WTC11 (cell line): Measurements from ENCODE around the gene INO80B.

Experiments
- AFF4 ChIP-seq: sonication (generic); formaldehyde crosslinking; IDR thresholded peaks from 2 replicates; pipeline ENCODE4 v1.8.1; 2023; ENCODE audit warnings: mild to moderate bottlenecking, missing genetic modification reagents, borderline replicate concordance
- ATF3 ChIP-seq: sonication (generic); formaldehyde crosslinking; conservative IDR thresholded peaks from 2 replicates; pipeline ENCODE4 v1.8.1; 2022; ENCODE audit warnings: mild to moderate bottlenecking, missing genetic modification reagents
- CREM ChIP-seq: sonication (generic); formaldehyde crosslinking; IDR thresholded peaks from 2 replicates; pipeline ENCODE4 v1.8.1; 2022; ENCODE audit warnings: mild to moderate bottlenecking, missing genetic modification reagents, moderate library complexity
- CTCF ChIP-seq: fragments of 200-600 bp; IDR thresholded peaks from 2 replicates; pipeline ENCODE4 v1.8.0; 2022; ENCODE audit warnings: antibody characterized with exemption
- E2F1 ChIP-seq: sonication (generic); formaldehyde crosslinking; IDR thresholded peaks from 2 replicates; pipeline ENCODE4 v1.8.0; 2022; ENCODE audit warnings: mild to moderate bottlenecking, missing genetic modification reagents
- ETV6 ChIP-seq: sonication (generic); formaldehyde crosslinking; IDR thresholded peaks from 2 replicates; pipeline ENCODE4 v1.8.1; 2022; ENCODE audit warnings: mild to moderate bottlenecking, missing genetic modification reagents
- JUN ChIP-seq: sonication (generic); formaldehyde crosslinking; IDR thresholded peaks from 2 replicates; pipeline ENCODE4 v1.8.0; 2023; ENCODE audit warnings: mild to moderate bottlenecking, missing genetic modification reagents
- MAX ChIP-seq: sonication (generic); formaldehyde crosslinking; IDR thresholded peaks from 2 replicates; pipeline ENCODE4 v1.8.0; 2022; ENCODE audit warnings: mild to moderate bottlenecking, missing genetic modification reagents
- NR2C2 ChIP-seq: sonication (generic); formaldehyde crosslinking; IDR thresholded peaks from 2 replicates; pipeline ENCODE4 v1.8.0; 2022; ENCODE audit warnings: mild to moderate bottlenecking, missing genetic modification reagents
- TEAD4 ChIP-seq: sonication (generic); formaldehyde crosslinking; IDR thresholded peaks from 2 replicates; pipeline ENCODE4 v1.8.0; 2022; ENCODE audit warnings: mild to moderate bottlenecking, missing genetic modification reagents
- ZBTB21 ChIP-seq: sonication (generic); formaldehyde crosslinking; IDR thresholded peaks from 2 replicates; pipeline ENCODE4 v1.8.1; 2023; ENCODE audit warnings: mild to moderate bottlenecking, missing genetic modification reagents, borderline replicate concordance
- ZMAT4 ChIP-seq: fragments of 250-450 bp; sonication (Bioruptor Pico); IDR thresholded peaks from 2 replicates; pipeline ENCODE4 v1.9.0; 2021; ENCODE audit warnings: mild to moderate bottlenecking

GRCh38 chr2:74450570-74451190 is 4.2 kb upstream of the INO80B start:
- no peak for TF ChIP-seq ZBTB21 (CRISPR knock-in tag)
- no peak for TF ChIP-seq CTCF
- TF ChIP-seq AFF4 (CRISPR knock-in tag), result no peak
- no peak for TF ChIP-seq JUN (CRISPR knock-in tag)
- no peak for TF ChIP-seq CREM (CRISPR knock-in tag)
- TF ChIP-seq ETV6 (CRISPR knock-in tag), result no peak
- TF ChIP-seq MAX (CRISPR knock-in tag), result no peak
- TF ChIP-seq NR2C2 (CRISPR knock-in tag), result no peak
- no peak for TF ChIP-seq TEAD4 (CRISPR knock-in tag)
- no peak for TF ChIP-seq E2F1 (CRISPR knock-in tag)
- TF ChIP-seq ZMAT4 (CRISPR knock-in tag), result no peak
- TF ChIP-seq ATF3 (CRISPR knock-in tag), result no peak
